Coronary artery (tissue), 2 donors: ENCODE results near the gene LRRC46.

Experiments
- DNase-seq: peaks from one replicate; pipeline ENCODE4 v3.0.0-alpha.2; 2017; ENCODE audit warnings: low spot score
- H3K27ac ChIP-seq, 2 donors: fragments of 200-600 bp; sonication (generic); one replicate each; pipeline ENCODE4 v1.5.1; 2016 to 2019
- H3K4me3 ChIP-seq: fragments of 200-600 bp; sonication (generic); 2 replicates; pipeline ENCODE4 v1.5.1; 2016; ENCODE audit warnings: mild to moderate bottlenecking, moderate library complexity
- CTCF ChIP-seq: fragments of 200-600 bp; sonication (generic); IDR thresholded peaks from one replicate; pipeline ENCODE4 v1.5.1; 2019; ENCODE audit warnings: antibody characterized with exemption

LRRC46 gene

GRCh38 chr17:47851764-47852112 is 20.3 kb downstream of the LRRC46 start:
- no peak for DNase-seq
- TF ChIP-seq CTCF, result no peak
- Histone ChIP-seq H3K27ac (no peak overlapping the region), H3K4me3 (no peak overlapping the region)

DNA sequence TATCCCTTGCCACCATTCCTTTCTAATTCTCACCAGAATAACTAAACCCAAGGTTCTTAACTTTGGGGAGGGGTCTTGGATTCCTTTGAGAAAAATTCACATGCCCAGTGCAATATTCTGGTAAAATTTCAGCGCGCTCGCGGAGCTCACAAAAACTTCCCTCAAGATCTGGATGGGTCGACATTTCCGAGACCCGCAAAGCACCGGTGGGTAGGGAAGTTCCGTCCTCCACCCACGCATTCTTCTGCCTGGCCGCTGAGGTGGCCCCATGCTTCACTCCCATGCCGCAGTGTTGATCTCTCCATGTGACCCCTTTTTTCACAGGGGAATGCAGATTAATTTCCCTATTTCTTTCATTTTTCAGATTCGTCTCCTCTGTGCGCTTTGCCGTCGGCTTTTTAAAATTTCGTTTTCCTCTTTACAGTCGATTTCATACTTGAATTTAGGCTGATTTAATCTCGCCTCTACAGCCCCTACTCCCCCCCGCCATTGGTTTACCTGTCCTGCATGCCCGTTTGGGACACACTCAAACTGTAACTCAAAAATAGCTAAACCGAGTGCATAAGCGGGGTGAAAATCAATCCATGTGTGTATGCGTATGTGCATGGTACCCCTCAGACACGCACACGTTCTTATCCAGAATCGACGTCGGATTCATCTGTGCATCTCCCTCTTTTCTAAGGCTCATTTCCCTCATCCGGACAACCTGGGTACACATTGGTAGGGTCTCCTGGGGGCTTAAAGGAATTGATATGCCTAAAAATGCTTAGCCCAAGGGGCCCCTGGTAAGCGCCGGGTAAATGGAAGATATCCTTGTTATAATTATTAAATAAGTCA is 20.9 kb downstream of the LRRC46 start:
- Histone ChIP-seq H3K4me3 (no peak overlapping the region), H3K27ac (no peak overlapping the region)
- DNase-seq, result no peak
- TF ChIP-seq CTCF, result no peak

GRCh38 chr17:47853616-47854015 is 22.1 kb downstream of the LRRC46 start:
- no peak for TF ChIP-seq CTCF
- no peak for DNase-seq
- Histone ChIP-seq H3K27ac (no peak overlapping the region), H3K4me3 (no peak overlapping the region)

- Histone ChIP-seq H3K4me3 (no peak overlapping the region), H3K27ac (no peak overlapping the region)
- DNase-seq, result no peak
- TF ChIP-seq CTCF, result no peak
Observed at GRCh38 chr17:47855737-47856136, 24.3 kb downstream of the LRRC46 start.

- H3K4me3 ChIP-seq, result no peak overlapping the region
- no peak overlapping the region for H3K27ac ChIP-seq
- no peak for TF ChIP-seq CTCF
- DNase-seq, result no peak
Observed at GRCh38 chr17:47856830-47857229, 25.4 kb downstream of the LRRC46 start.

DNA sequence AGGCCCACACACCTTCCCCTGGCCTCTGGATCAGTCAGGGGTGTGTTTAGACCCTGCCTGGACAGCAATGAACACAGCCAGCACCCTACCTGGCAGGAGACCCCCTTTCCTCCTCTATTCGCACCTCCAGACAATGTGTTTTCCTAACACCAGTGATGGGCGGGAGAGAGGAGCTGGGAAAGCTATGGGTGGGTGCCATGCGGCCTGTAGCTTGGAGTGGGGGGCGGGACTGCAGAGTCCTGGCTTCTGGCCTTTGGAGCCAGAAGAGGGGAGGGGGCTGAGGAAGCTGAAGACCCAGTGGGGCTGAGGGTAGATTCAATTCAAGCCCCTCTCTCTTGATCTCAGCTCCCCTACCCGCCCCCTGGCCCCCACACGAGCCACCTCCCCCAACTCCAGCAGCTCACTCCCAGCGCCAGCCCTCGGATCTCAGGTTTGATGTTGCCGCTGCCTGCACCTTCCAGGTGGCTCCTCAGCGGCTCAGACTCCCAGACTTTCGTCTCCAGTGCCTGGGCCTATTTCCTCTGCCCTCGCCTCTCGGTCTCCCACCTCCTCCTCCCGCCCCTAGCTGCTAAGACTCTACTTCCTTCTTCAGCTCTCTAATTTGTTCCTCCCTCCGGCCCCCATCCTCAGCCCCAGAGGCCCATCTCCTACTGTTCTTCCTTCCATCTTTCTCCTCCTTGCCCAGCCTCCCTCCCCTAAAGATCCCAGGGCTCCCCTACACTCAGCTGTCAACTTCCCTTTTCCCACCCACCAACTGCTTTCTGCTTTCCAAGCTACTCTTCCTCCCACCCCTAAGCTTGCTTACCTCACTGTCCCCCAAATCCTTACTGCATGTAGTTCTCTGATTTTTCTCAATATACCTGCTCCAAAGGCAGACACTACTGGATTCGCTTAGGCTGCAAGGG is 26.3 kb downstream of the LRRC46 start:
- no peak overlapping the region for H3K4me3 ChIP-seq
- H3K27ac ChIP-seq, result no peak overlapping the region
- TF ChIP-seq CTCF, result no peak
- DNase-seq, result no peak
